Loucy (cell line): Measurements from ENCODE around the gene INSC.

ENCODE experiments used
- H2AFZ ChIP-seq: fragments of 200-600 bp; sonication (generic); 2 replicates; pipeline ENCODE4 v1.6.0; 2016; ENCODE audit warnings: antibody characterized with exemption, mild to moderate bottlenecking, low read length, moderate library complexity
- H3F3A ChIP-seq: fragments of 200-600 bp; 2 replicates; pipeline ENCODE4 v1.6.0; 2016; ENCODE audit warnings: antibody characterized with exemption, low read depth, mild to moderate bottlenecking
- H3K27me3 ChIP-seq: fragments of 200-600 bp; sonication (generic); 2 replicates; pipeline ENCODE4 v1.6.1; 2014; ENCODE audit warnings: low read length, mild to moderate bottlenecking; ENCODE audit not compliant: insufficient read depth, poor library complexity, severe bottlenecking
- H3K36me3 ChIP-seq: fragments of 200-600 bp; sonication (generic); 2 replicates; pipeline ENCODE4 v1.6.1; 2016; ENCODE audit warnings: low read length; ENCODE audit not compliant: insufficient read depth
- H3K4me1 ChIP-seq: fragments of 200-600 bp; sonication (generic); 2 replicates; pipeline ENCODE4 v1.5.1; 2014; ENCODE audit warnings: low read length, mild to moderate bottlenecking; ENCODE audit not compliant: insufficient read depth, poor library complexity, severe bottlenecking
- H3K4me2 ChIP-seq: fragments of 200-600 bp; sonication (generic); 2 replicates; pipeline ENCODE4 v1.6.0; 2014; ENCODE audit warnings: antibody characterized with exemption, low read length, low read depth, mild to moderate bottlenecking; ENCODE audit not compliant: poor library complexity, severe bottlenecking
- H3K4me3 ChIP-seq: fragments of 200-600 bp; sonication (generic); 2 replicates; pipeline ENCODE4 v1.5.1; 2014; ENCODE audit warnings: low read length, mild to moderate bottlenecking, mixed read lengths; ENCODE audit not compliant: poor library complexity, severe bottlenecking
- H3K79me2 ChIP-seq: fragments of 200-600 bp; sonication (generic); 2 replicates; pipeline ENCODE4 v1.6.1; 2014; ENCODE audit warnings: low read length; ENCODE audit not compliant: insufficient read depth
- H3K9ac ChIP-seq: fragments of 200-600 bp; sonication (generic); 2 replicates; pipeline ENCODE4 v1.6.0; 2014; ENCODE audit warnings: mild to moderate bottlenecking, low read depth, low read length, moderate library complexity; ENCODE audit not compliant: poor library complexity, severe bottlenecking
- H3K9me2 ChIP-seq: fragments of 200-600 bp; sonication (generic); replicated peaks from 2 replicates; pipeline ENCODE4 v1.6.1; 2016; ENCODE audit warnings: low read depth, low read length, mixed read lengths
- H3K9me3 ChIP-seq: fragments of 200-600 bp; sonication (generic); 2 replicates; pipeline ENCODE4 v1.6.1; 2014; ENCODE audit warnings: mild to moderate bottlenecking, antibody characterized with exemption, low read length, low read depth; ENCODE audit not compliant: insufficient read depth
- H4K20me1 ChIP-seq: fragments of 200-600 bp; sonication (generic); 2 replicates; pipeline ENCODE4 v1.6.0; 2014; ENCODE audit warnings: antibody characterized with exemption, low read length, mild to moderate bottlenecking; ENCODE audit not compliant: insufficient read depth, poor library complexity, severe bottlenecking
- EZH2phosphoT487 ChIP-seq: fragments of 200-600 bp; IDR thresholded peaks from 2 replicates; pipeline ENCODE4 v1.6.1; 2018; ENCODE audit warnings: antibody characterized with exemption, mild to moderate bottlenecking, moderate library complexity, borderline replicate concordance
- TF ChIP-seq, protein P1 (sequence below): fragments of 200-600 bp; sonication (generic); conservative IDR thresholded peaks from 2 replicates; pipeline ENCODE4 v1.5.1; 2014; ENCODE audit warnings: mild to moderate bottlenecking, antibody characterized with exemption, low read length

INSC gene

DNA sequence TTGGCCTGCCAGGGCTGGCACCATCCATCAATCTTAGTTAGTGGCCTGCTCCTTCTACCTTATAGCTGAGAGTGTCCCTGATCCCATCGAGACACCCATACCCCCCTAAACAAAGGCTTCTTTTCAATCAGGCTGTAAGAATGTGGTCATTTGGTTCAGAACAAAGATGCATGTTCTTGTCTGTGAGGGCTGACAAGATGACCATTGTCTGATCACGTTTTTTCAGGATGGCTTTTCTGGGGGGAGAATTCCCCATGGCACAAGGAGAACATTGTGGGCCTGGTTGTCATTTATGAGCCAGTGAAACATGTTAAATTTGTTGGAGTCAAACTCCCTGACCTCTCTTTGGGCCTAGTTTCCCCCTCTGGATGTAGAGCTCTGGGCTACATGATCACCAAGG, 160.4 kb downstream of the INSC start:
- H3K36me3 ChIP-seq, result no peaks in the 10 kb centered on the region
- H3K79me2 ChIP-seq, result no peaks in the 10 kb centered on the region
- H3K4me3 ChIP-seq, result no peak overlapping the region
- no peaks in the 10 kb centered on the region for H3F3A ChIP-seq
- no peak for TF ChIP-seq EZH2phosphoT487
- TF ChIP-seq, protein P1, sequence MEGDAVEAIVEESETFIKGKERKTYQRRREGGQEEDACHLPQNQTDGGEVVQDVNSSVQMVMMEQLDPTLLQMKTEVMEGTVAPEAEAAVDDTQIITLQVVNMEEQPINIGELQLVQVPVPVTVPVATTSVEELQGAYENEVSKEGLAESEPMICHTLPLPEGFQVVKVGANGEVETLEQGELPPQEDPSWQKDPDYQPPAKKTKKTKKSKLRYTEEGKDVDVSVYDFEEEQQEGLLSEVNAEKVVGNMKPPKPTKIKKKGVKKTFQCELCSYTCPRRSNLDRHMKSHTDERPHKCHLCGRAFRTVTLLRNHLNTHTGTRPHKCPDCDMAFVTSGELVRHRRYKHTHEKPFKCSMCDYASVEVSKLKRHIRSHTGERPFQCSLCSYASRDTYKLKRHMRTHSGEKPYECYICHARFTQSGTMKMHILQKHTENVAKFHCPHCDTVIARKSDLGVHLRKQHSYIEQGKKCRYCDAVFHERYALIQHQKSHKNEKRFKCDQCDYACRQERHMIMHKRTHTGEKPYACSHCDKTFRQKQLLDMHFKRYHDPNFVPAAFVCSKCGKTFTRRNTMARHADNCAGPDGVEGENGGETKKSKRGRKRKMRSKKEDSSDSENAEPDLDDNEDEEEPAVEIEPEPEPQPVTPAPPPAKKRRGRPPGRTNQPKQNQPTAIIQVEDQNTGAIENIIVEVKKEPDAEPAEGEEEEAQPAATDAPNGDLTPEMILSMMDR, result no peak
- no peaks in the 10 kb centered on the region for H3K9me3 ChIP-seq
- H3K4me2 ChIP-seq, result no peak overlapping the region
- H4K20me1 ChIP-seq, result no peaks in the 10 kb centered on the region
- H2AFZ ChIP-seq, result no peak overlapping the region
- H3K27me3 ChIP-seq, result no peaks in the 10 kb centered on the region
- no peak overlapping the region for H3K9ac ChIP-seq
- no peaks in the 10 kb centered on the region for H3K4me1 ChIP-seq
- H3K9me2 ChIP-seq, result no peaks in the 10 kb centered on the region

DNA sequence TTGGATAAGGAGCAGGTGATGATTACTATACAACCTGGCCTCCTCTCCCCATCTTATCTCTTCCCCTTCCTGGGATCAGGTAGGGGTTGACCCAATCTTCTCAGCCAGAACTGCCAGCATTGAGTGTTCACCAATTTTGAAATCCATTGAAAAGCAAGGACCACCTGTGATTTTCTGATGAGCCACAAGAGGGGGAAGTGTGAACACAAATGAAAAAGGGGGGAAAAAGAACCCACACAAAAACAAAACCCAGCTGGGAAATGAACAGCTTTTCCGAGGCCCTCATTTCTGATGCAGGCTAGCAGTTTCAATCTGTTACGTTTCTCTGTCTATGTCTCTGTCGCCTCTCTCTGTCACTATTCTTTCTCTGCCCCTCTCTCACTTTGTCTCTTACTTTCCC, 161.9 kb downstream of the INSC start:
- H3K27me3 ChIP-seq, result no peaks in the 10 kb centered on the region
- H3K4me1 ChIP-seq, result no peaks in the 10 kb centered on the region
- no peak overlapping the region for H3K4me3 ChIP-seq
- H3K9me3 ChIP-seq, result no peaks in the 10 kb centered on the region
- no peak overlapping the region for H3K9ac ChIP-seq
- H4K20me1 ChIP-seq, result no peaks in the 10 kb centered on the region
- no peaks in the 10 kb centered on the region for H3K36me3 ChIP-seq
- TF ChIP-seq, protein P1, result peak; percentile 55
- TF ChIP-seq EZH2phosphoT487, result no peak
- H3K9me2 ChIP-seq, result no peaks in the 10 kb centered on the region
- H3K4me2 ChIP-seq, result no peak overlapping the region
- H2AFZ ChIP-seq, result no peak overlapping the region
- H3F3A ChIP-seq, result no peaks in the 10 kb centered on the region
- no peaks in the 10 kb centered on the region for H3K79me2 ChIP-seq

DNA sequence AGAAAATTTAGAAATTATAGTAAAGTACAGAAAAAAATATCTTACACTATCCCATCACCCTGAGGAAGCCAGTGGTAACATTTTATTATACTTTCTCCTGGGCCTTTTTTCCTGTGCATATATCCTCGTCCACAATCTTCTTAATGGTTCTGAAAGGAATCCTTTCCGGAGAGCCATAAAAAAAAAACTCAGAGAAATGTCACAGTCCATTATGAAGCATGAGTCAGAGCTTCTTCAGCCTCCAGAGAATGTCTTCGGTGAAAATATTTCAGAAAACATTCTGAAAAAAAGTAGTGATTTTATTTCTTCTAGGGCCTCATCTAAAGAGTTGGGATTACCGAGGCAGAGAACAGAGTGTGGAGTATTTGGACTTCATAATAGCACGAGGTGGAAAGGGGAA, 163.4 kb downstream of the INSC start:
- no peaks in the 10 kb centered on the region for H3K9me3 ChIP-seq
- H3K4me2 ChIP-seq, result no peak overlapping the region
- no peaks in the 10 kb centered on the region for H3K4me1 ChIP-seq
- no peak overlapping the region for H3K4me3 ChIP-seq
- H3K27me3 ChIP-seq, result no peaks in the 10 kb centered on the region
- no peaks in the 10 kb centered on the region for H3K79me2 ChIP-seq
- H3K9me2 ChIP-seq, result no peaks in the 10 kb centered on the region
- no peaks in the 10 kb centered on the region for H3K36me3 ChIP-seq
- no peak overlapping the region for H3K9ac ChIP-seq
- H4K20me1 ChIP-seq, result no peaks in the 10 kb centered on the region
- TF ChIP-seq, protein P1, result no peak
- no peak for TF ChIP-seq EZH2phosphoT487
- H3F3A ChIP-seq, result no peaks in the 10 kb centered on the region
- H2AFZ ChIP-seq, result no peak overlapping the region
